Activated T-cell treated with anti-CD3 and anti-CD28 coated beads, Interleukin-2, amount 50 U/mL, for 48 hours (primary cell): Measurements from ENCODE around the gene SIGLEC12.
A peak's percentile ranks its signal among the peaks of the same experiment; 100 is the strongest.
"Not testable (repeated sequence)": the region's sequence is repeated elsewhere in the genome, so short reads cannot be mapped to it uniquely, and the experiment has no call there.

Experiments used
- DNase-seq, 2 experiments: peaks; one replicate each; pipeline ENCODE4 v3.0.0-alpha.2; 2020

Gene SIGLEC12

GRCh38 chr19:51521781-51522180 lies 20.2 kb upstream of the SIGLEC12 start:
- DNase-seq: no peak

- DNase-seq: no peak
These were observed 19.8 kb upstream of the SIGLEC12 start for GRCh38 chr19:51521357-51521756.

- DNase-seq: no peak
These were observed 19.1 kb upstream of the SIGLEC12 start for GRCh38 chr19:51520728-51521127.

- peak in 1 of 2 experiments; percentile 39 for DNase-seq
These were observed 13.4 kb upstream of the SIGLEC12 start for GRCh38 chr19:51514866-51515481.

- DNase-seq: no peak
These were observed 12.4 kb upstream of the SIGLEC12 start for GRCh38 chr19:51513968-51514367.

- DNase-seq: no peak
These were observed 9.8 kb upstream of the SIGLEC12 start for GRCh38 chr19:51511353-51511752.

- no peak for DNase-seq
These were observed 8.4 kb upstream of the SIGLEC12 start for GRCh38 chr19:51509823-51510660.

- no peak for DNase-seq
These were observed 6.6 kb upstream of the SIGLEC12 start for GRCh38 chr19:51508059-51508733.

GRCh38 chr19:51507640-51508058 lies 6.0 kb upstream of the SIGLEC12 start:
- no peak for DNase-seq

- DNase-seq: no peak
These were observed 5.6 kb upstream of the SIGLEC12 start for GRCh38 chr19:51507192-51507591.

- no peak for DNase-seq
These were observed 4.3 kb upstream of the SIGLEC12 start for GRCh38 chr19:51505904-51506303.

GRCh38 chr19:51503896-51504295 lies 2.3 kb upstream of the SIGLEC12 start:
- no peak for DNase-seq

GRCh38 chr19:51503286-51503817 lies 1.8 kb upstream of the SIGLEC12 start:
- DNase-seq: no peak

- DNase-seq: not testable (repeated sequence)
These were observed 669 bp downstream of the SIGLEC12 start for GRCh38 chr19:51500931-51501330.

GRCh38 chr19:51497666-51498065 lies 3.9 kb downstream of the SIGLEC12 start:
- no peak for DNase-seq

- no peak for DNase-seq
These were observed 7.8 kb downstream of the SIGLEC12 start for GRCh38 chr19:51493776-51494175.

GRCh38 chr19:51491586-51491985 lies 10.0 kb downstream of the SIGLEC12 start:
- DNase-seq: no peak

- DNase-seq: no peak
These were observed 10.9 kb downstream of the SIGLEC12 start for GRCh38 chr19:51490676-51491075.

- peak; percentile 47 to 55 for DNase-seq
These were observed 12.5 kb downstream of the SIGLEC12 start for GRCh38 chr19:51489113-51489512.

GRCh38 chr19:51488491-51488890 lies 13.1 kb downstream of the SIGLEC12 start:
- DNase-seq: no peak

- no peak for DNase-seq
These were observed 15.5 kb downstream of the SIGLEC12 start for GRCh38 chr19:51485960-51486660.

- DNase-seq: no peak
These were observed 21.0 kb downstream of the SIGLEC12 start for GRCh38 chr19:51480590-51480989.
